HepG2 (cell line): ENCODE results near the gene PDE1C. TPM values are rescaled to one million over a fixed set of nuclear protein-coding genes. Genes with fewer than 3 reads are reported as not detected.

Experiments
- ATAC-seq: fragments of 200-7000 bp; cut with Tn5 transposase; 3 replicates; pipeline ENCODE4 v1.9.1; 2020; ENCODE audit warnings: mild to moderate bottlenecking, moderate library complexity
- BruUV-seq: library from RNA; stranded (reverse); fragments of 400-500 nt; replicated peaks from 2 replicates; lab custom pipeline; 2021; lab: Mats Ljungman, UMichigan
- CTCF ChIA-PET: fragments of 300-600 bp; formaldehyde crosslinking; extraction: SDS; loops from one replicate; lab custom pipeline; 2021; ENCODE audit warnings: low total read pairs, inconsistent platforms, low intra/inter-chr PET ratio; lab: Yijun Ruan, JAX
- POLR2A ChIA-PET: fragments of 350-600 bp; sonication (Branson Sonifier 250); formaldehyde crosslinking; loops from one replicate; lab custom pipeline; 2020; ENCODE audit warnings: antibody characterized with exemption, inconsistent platforms; lab: Yijun Ruan, JAX
- DNase-seq: peaks from one replicate; pipeline ENCODE4 v3.0.0-alpha.2; 2015; ENCODE audit warnings: low spot score
- FAIRE-seq: peaks from 3 replicates; lab custom pipeline; 2011; peaks lifted over from hg19 to GRCh38; lab: Jason Lieb, UNC
- H2AFZ ChIP-seq: one replicate; pipeline ENCODE4 v1.6.1; 2011; ENCODE audit warnings: low read length, inconsistent platforms
- H3K27ac ChIP-seq: fragments of 300-600 bp; 3 replicates; pipeline ENCODE4 v1.8.0; 2011; ENCODE audit warnings: mixed run types, mild to moderate bottlenecking, mixed read lengths, low read length, inconsistent platforms; ENCODE audit not compliant: insufficient read depth; ENCODE audit errors: extremely low read length
- H3K27me3 ChIP-seq, 2 experiments: fragments of 200-600 bp in 1 of 2; 2 replicates in 1 of 2; 3 replicates in 1 of 2; pipeline versions ENCODE4 v1.6.0 to v1.8.0; 2011; ENCODE audit warnings: low read length in 2 of 2, mild to moderate bottlenecking in 2 of 2, moderate library complexity in 2 of 2, inconsistent platforms in 1 of 2; ENCODE audit not compliant: insufficient read depth in 2 of 2, control insufficient read depth in 1 of 2
- H3K36me3 ChIP-seq, 2 experiments: fragments of 200-600 bp in 1 of 2; replicated peaks in 1 of 2; 2 replicates in 1 of 2; 3 replicates in 1 of 2; pipeline versions ENCODE4 v1.5.1 to v1.8.0; 2011; ENCODE audit warnings: low read length in 2 of 2, inconsistent platforms in 1 of 2; ENCODE audit not compliant: insufficient read depth in 2 of 2, control insufficient read depth in 1 of 2
- H3K4me1 ChIP-seq: 2 replicates; pipeline ENCODE4 v1.5.1; 2012; ENCODE audit warnings: low read length, inconsistent platforms; ENCODE audit not compliant: insufficient read depth
- H3K4me2 ChIP-seq: 2 replicates; pipeline ENCODE4 v1.6.0; 2011; ENCODE audit warnings: low read depth, low read length, inconsistent platforms
- H3K4me3 ChIP-seq, 3 experiments: fragments of 200-600 bp in 1 of 3; sonication (generic), shearing (Covaris generic) in 1 of 3; replicated peaks in 1 of 3; 2 replicates each; pipeline ENCODE4 v1.5.1; 2011 to 2016; ENCODE audit warnings: low read length in 3 of 3, inconsistent platforms in 2 of 3, low read depth in 2 of 3, mild to moderate bottlenecking in 2 of 3, control low read depth in 1 of 3, mixed read lengths in 1 of 3; ENCODE audit not compliant: insufficient read depth in 1 of 3
- H3K79me2 ChIP-seq: one replicate; pipeline ENCODE4 v1.6.1; 2011; ENCODE audit warnings: low read length, inconsistent platforms; ENCODE audit not compliant: insufficient read depth
- H3K9ac ChIP-seq: 2 replicates; pipeline ENCODE4 v1.6.0; 2011; ENCODE audit warnings: mild to moderate bottlenecking, low read depth, low read length, inconsistent platforms; ENCODE audit not compliant: insufficient read depth
- H3K9me3 ChIP-seq: 2 replicates; pipeline ENCODE4 v1.5.1; 2012; ENCODE audit warnings: mild to moderate bottlenecking, low read length
- H4K20me1 ChIP-seq: 2 replicates; pipeline ENCODE4 v1.6.0; 2011; ENCODE audit warnings: inconsistent platforms, mild to moderate bottlenecking, low read length, moderate library complexity; ENCODE audit not compliant: insufficient read depth
- CEBPG ChIP-seq: IDR thresholded peaks from 2 replicates; pipeline ENCODE4 v1.6.1; 2016
- CREB1 ChIP-seq, 2 experiments: fragments of 450-650 bp in 1 of 2; IDR thresholded peaks; 2 replicates each; pipeline ENCODE4 v1.6.1; 2016 to 2017; ENCODE audit warnings: control low read depth in 1 of 2, mild to moderate bottlenecking in 1 of 2, missing compliant biosample characterization in 1 of 2, missing genetic modification characterization in 1 of 2
- GTF2F1 ChIP-seq: fragments of 150-350 bp; IDR thresholded peaks from 2 replicates; pipeline ENCODE4 v1.6.1; 2014; ENCODE audit warnings: low read length
- KAT8 ChIP-seq: IDR thresholded peaks from 2 replicates; pipeline ENCODE4 v1.6.1; 2016; ENCODE audit warnings: missing genetic modification reagents, missing compliant biosample characterization
- MTA3 ChIP-seq: sonication (generic); formaldehyde crosslinking; IDR thresholded peaks from 2 replicates; pipeline ENCODE4 v1.4.0; 2020; ENCODE audit warnings: missing genetic modification reagents
- PHB2 ChIP-seq: fragments of 450-650 bp; IDR thresholded peaks from 2 replicates; pipeline ENCODE4 v1.6.1; 2018; ENCODE audit not compliant: partially characterized antibody
- PLSCR1 ChIP-seq: sonication (generic); formaldehyde crosslinking; IDR thresholded peaks from 2 replicates; pipeline ENCODE4 v1.5.0; 2020; ENCODE audit warnings: missing genetic modification reagents, mild to moderate bottlenecking, borderline replicate concordance
- REL ChIP-seq: sonication (generic); formaldehyde crosslinking; conservative IDR thresholded peaks from 2 replicates; pipeline ENCODE4 v1.8.0; 2022; ENCODE audit warnings: mild to moderate bottlenecking, missing genetic modification reagents, moderate library complexity
- SMAD1 ChIP-seq: sonication (generic); formaldehyde crosslinking; IDR thresholded peaks from 2 replicates; pipeline ENCODE4 v1.4.0; 2020; ENCODE audit warnings: missing genetic modification reagents, low read depth, mild to moderate bottlenecking, borderline replicate concordance
- TSC22D2 ChIP-seq: sonication (generic); formaldehyde crosslinking; IDR thresholded peaks from 2 replicates; pipeline ENCODE4 v1.5.1; 2020; ENCODE audit warnings: missing genetic modification reagents, mild to moderate bottlenecking, borderline replicate concordance
- YEATS4 ChIP-seq: sonication (generic); formaldehyde crosslinking; IDR thresholded peaks from 2 replicates; pipeline ENCODE4 v1.4.0; 2020; ENCODE audit warnings: missing genetic modification reagents, borderline replicate concordance
- ZMYM2 ChIP-seq: sonication (generic); formaldehyde crosslinking; IDR thresholded peaks from 2 replicates; pipeline ENCODE4 v1.8.0; 2022; ENCODE audit warnings: mild to moderate bottlenecking, missing genetic modification reagents
- ZNF124 ChIP-seq: sonication (generic); formaldehyde crosslinking; IDR thresholded peaks from 2 replicates; pipeline ENCODE4 v1.4.0; 2020; ENCODE audit warnings: missing genetic modification reagents
- ZNF234 ChIP-seq: sonication (generic); formaldehyde crosslinking; conservative IDR thresholded peaks from 2 replicates; pipeline ENCODE4 v1.5.1; 2020; ENCODE audit warnings: mild to moderate bottlenecking, missing genetic modification reagents
- ZNF256 ChIP-seq: sonication (generic); formaldehyde crosslinking; conservative IDR thresholded peaks from 2 replicates; pipeline ENCODE4 v1.4.0; 2020; ENCODE audit warnings: missing genetic modification reagents
- ZNF282 ChIP-seq: fragments of 450-650 bp; IDR thresholded peaks from 2 replicates; pipeline ENCODE4 v1.6.1; 2018; ENCODE audit not compliant: partially characterized antibody
- ZNF496 ChIP-seq: sonication (generic); formaldehyde crosslinking; IDR thresholded peaks from 2 replicates; pipeline ENCODE4 v1.8.1; 2023; ENCODE audit warnings: mild to moderate bottlenecking, moderate library complexity, missing genetic modification reagents; ENCODE audit not compliant: insufficient replicate concordance
- ZSCAN30 ChIP-seq: sonication (generic); formaldehyde crosslinking; IDR thresholded peaks from 2 replicates; pipeline ENCODE4 v1.5.0; 2020; ENCODE audit warnings: mild to moderate bottlenecking, missing genetic modification reagents
- WGBS: methylation state at CpG from one replicate; pipeline ENCODE4 v1.1.6; 2017; ENCODE audit warnings: low lambda C conversion rate; 5-methylcytosine and 5-hydroxymethylcytosine counted together
- in situ Hi-C: cut with HindIII; loops from 2 replicates; pipeline ENCODE4 v1.10.0; 2017; ENCODE audit warnings: low pct_unique_long_range_greater_than_20kb; ENCODE audit not compliant: extremely low pct_ligation_motif_present
- intact Hi-C: fragments of 100-400 bp; cut with micrococcal nuclease; formaldehyde crosslinking; loops from one replicate; pipeline ENCODE4 v1.10.0; 2022; ENCODE audit not compliant: unreplicated experiment
- polyA plus RNA-seq, 8 experiments: library from polyadenylated mRNA; depleted of rRNA in 3 of 8; stranded (reverse) in 7 of 8; unstranded in 1 of 8; fragments of >200 nt; fragmentation: Illumina TruSeq in 4 of 8; extraction: Trizol in 4 of 8; gene quantifications; 2 replicates each; pipeline versions ENCODE4 v1.2.1 to v1.2.3, GENCODE V29; 2011 to 2016; ENCODE audit warnings: low read depth in 4 of 8, missing spikeins in 1 of 8, mixed read lengths in 1 of 8; ENCODE audit not compliant: insufficient read depth in 1 of 8
- total RNA-seq, 5 experiments: library from RNA; depleted of rRNA; stranded (reverse); fragments of >200 nt; fragmentation: Illumina TruSeq; extraction: Trizol; gene quantifications; 2 replicates each; pipeline ENCODE4 v1.2.3, GENCODE V29; 2016; ENCODE audit warnings: low read depth in 1 of 5

Gene PDE1C
- total and polyA plus RNA-seq, 2 of the 13 experiments (the other 11 are each of a cell fraction or from before 2014, with no cell fraction given), result not detected

- no peak for DNase-seq
- Histone ChIP-seq H4K20me1 (no peaks in the 10 kb centered on the region), H3K9ac (no peak overlapping the region), H3K4me2 (no peak overlapping the region), H3K9me3 (no peaks in the 10 kb centered on the region), H3K36me3 (no peaks in the 10 kb centered on the region)
- POLR2A ChIA-PET, result no interaction called here
- TF ChIP-seq REL (no peak), CREB1 (IDR thresholded peaks at IDR 0.05) (peak; percentile 42), CREB1 (CRISPR knock-in tag; IDR thresholded peaks at IDR 0.05) (no peak), SMAD1 (no peak), MTA3 (CRISPR knock-in tag) (no peak)
- TF ChIP-seq, all 625 proteins: peak for 1
- ATAC-seq (no peak), FAIRE-seq (no peak)
- in situ Hi-C loops, result no loop called here
- no peak overlapping the region for H3K27ac ChIP-seq
- CTCF ChIA-PET, result no interaction called here
- H3K4me3 ChIP-seq, result no peak overlapping the region
- BruUV-seq, result no TSS peak
- H3K27me3 ChIP-seq, result no peaks in the 10 kb centered on the region
- intact Hi-C loops, result no loop called here
- no peaks in the 10 kb centered on the region for H3K79me2 ChIP-seq
- no peak overlapping the region for H2AFZ ChIP-seq
- no peaks in the 10 kb centered on the region for H3K4me1 ChIP-seq
- 25% methylated on average over 6 of the region's 6 CpGs for WGBS
Measured at GRCh38 chr7:31896925-31897324, 173.3 kb downstream of the PDE1C start.

GRCh38 chr7:31894308-31894707 is 175.9 kb downstream of the PDE1C start:
- H4K20me1 ChIP-seq, result no peaks in the 10 kb centered on the region
- H2AFZ ChIP-seq, result no peak overlapping the region
- no peak overlapping the region for H3K27ac ChIP-seq
- no peaks in the 10 kb centered on the region for H3K27me3 ChIP-seq
- H3K4me3 ChIP-seq, result no peak overlapping the region
- no peak for TF ChIP-seq ZNF124 (CRISPR knock-in tag)
- TF ChIP-seq YEATS4 (CRISPR knock-in tag), result no peak
- no peak for TF ChIP-seq ZMYM2 (CRISPR knock-in tag)
- no peak for TF ChIP-seq PLSCR1 (CRISPR knock-in tag)
- TF ChIP-seq GTF2F1, result no peak
- TF ChIP-seq ZNF282, result no peak
- TF ChIP-seq ZNF256, result no peak
- no peak for TF ChIP-seq KAT8
- TF ChIP-seq ZNF234, result no peak
- TF ChIP-seq ZNF496 (CRISPR knock-in tag), result no peak
- no peak for TF ChIP-seq PHB2
- no peak for TF ChIP-seq TSC22D2 (CRISPR knock-in tag)
- TF ChIP-seq ZSCAN30 (CRISPR knock-in tag), result no peak
- no peak for TF ChIP-seq CEBPG (CRISPR knock-in tag)
- ChIA-PET POLR2A (no interaction called here), CTCF (no interaction called here)
- intact Hi-C loops, result no loop called here
- ATAC-seq (no peak), DNase-seq (no peak), FAIRE-seq (no peak)
- BruUV-seq, result no TSS peak
- no peaks in the 10 kb centered on the region for H3K4me1 ChIP-seq
- H3K36me3 ChIP-seq, result no peaks in the 10 kb centered on the region
- no peak overlapping the region for H3K4me2 ChIP-seq
- H3K79me2 ChIP-seq, result no peaks in the 10 kb centered on the region
- no peaks in the 10 kb centered on the region for H3K9me3 ChIP-seq
- H3K9ac ChIP-seq, result no peak overlapping the region
- in situ Hi-C loops, result no loop called here
